SK-N-SH (cell line): ENCODE data around the gene TSPAN7. TPM values are rescaled to one million over a fixed set of nuclear protein-coding genes. Genes with fewer than 3 reads are reported as not detected.

Experiments used
- CTCF ChIA-PET: fragments of 300-600, 350-600 bp; formaldehyde crosslinking; extraction: SDS; loops from one replicate; lab custom pipeline; 2021; lab: Yijun Ruan, JAX
- POLR2A ChIA-PET: fragments of 350-600 bp; sonication (Branson Sonifier 250); formaldehyde crosslinking; extraction: SDS; loops from one replicate; lab custom pipeline; 2020; ENCODE audit warnings: antibody characterized with exemption, inconsistent platforms; lab: Yijun Ruan, JAX
- DNase-seq: peaks from one replicate; pipeline ENCODE4 v3.0.0; 2012
- H2AFZ ChIP-seq: fragments of 200-600 bp; sonication (generic); 2 replicates; pipeline ENCODE4 v1.8.1; 2016; ENCODE audit warnings: antibody characterized with exemption, mild to moderate bottlenecking, low read depth
- H3F3A ChIP-seq: fragments of 200-600 bp; sonication (generic); replicated peaks from 2 replicates; pipeline ENCODE3; 2016; ENCODE audit warnings: antibody characterized with exemption, mild to moderate bottlenecking; ENCODE audit not compliant: insufficient read depth
- H3K27ac ChIP-seq, 2 experiments: fragments of 200-500 bp in 1 of 2; fragments of 200-600 bp in 1 of 2; sonication (Bioruptor generic) in 1 of 2; sonication (generic), shearing (Covaris generic) in 1 of 2; 2 replicates each; pipeline versions ENCODE4 v1.5.1 to v1.6.1; 2014 to 2016; ENCODE audit warnings: low read depth in 2 of 2, inconsistent platforms in 1 of 2, low read length in 1 of 2, mild to moderate bottlenecking in 1 of 2, mixed read lengths in 1 of 2
- H3K27me3 ChIP-seq: fragments of 200-600 bp; sonication (generic), shearing (Covaris generic); 2 replicates; pipeline ENCODE4 v1.6.1; 2016; ENCODE audit warnings: mixed run types; ENCODE audit not compliant: insufficient read depth
- H3K36me3 ChIP-seq, 2 experiments: fragments of 200-500 bp in 1 of 2; fragments of 200-600 bp in 1 of 2; sonication (Bioruptor generic) in 1 of 2; sonication (generic) in 1 of 2; replicated peaks in 1 of 2; 2 replicates each; pipeline versions ENCODE3 to v1.5.1; 2014 to 2016; ENCODE audit warnings: low read length in 1 of 2, mild to moderate bottlenecking in 1 of 2; ENCODE audit not compliant: insufficient read depth in 2 of 2, control insufficient read depth in 1 of 2
- H3K4me1 ChIP-seq, 2 experiments: fragments of 200-500 bp in 1 of 2; fragments of 200-600 bp in 1 of 2; sonication (Bioruptor generic) in 1 of 2; sonication (generic), shearing (Covaris generic) in 1 of 2; 2 replicates each; pipeline versions ENCODE4 v1.5.1 to v1.6.1; 2014 to 2016; ENCODE audit warnings: low read depth in 1 of 2, low read length in 1 of 2, mixed run types in 1 of 2; ENCODE audit not compliant: insufficient read depth in 2 of 2, control insufficient read depth in 1 of 2
- H3K4me2 ChIP-seq: fragments of 200-600 bp; sonication (generic), shearing (Covaris generic); 2 replicates; pipeline ENCODE4 v1.6.1; 2017; ENCODE audit warnings: mixed run types
- H3K4me3 ChIP-seq, 2 experiments: fragments of 200-500 bp in 1 of 2; fragments of 200-600 bp in 1 of 2; sonication (Bioruptor generic) in 1 of 2; sonication (generic), shearing (Covaris generic) in 1 of 2; 2 replicates each; pipeline versions ENCODE4 v1.5.1 to v1.8.1; 2014 to 2016; ENCODE audit warnings: low read depth in 2 of 2, inconsistent platforms in 1 of 2, low read length in 1 of 2, mild to moderate bottlenecking in 1 of 2, mixed read lengths in 1 of 2, moderate library complexity in 1 of 2
- H3K79me2 ChIP-seq: fragments of 200-600 bp; sonication (generic); 2 replicates; pipeline ENCODE4 v1.8.1; 2017; ENCODE audit warnings: mild to moderate bottlenecking; ENCODE audit not compliant: insufficient read depth
- H3K9ac ChIP-seq: fragments of 200-600 bp; sonication (generic); 2 replicates; pipeline ENCODE4 v1.6.1; 2017; ENCODE audit warnings: mixed run types
- H3K9me2 ChIP-seq: fragments of 200-600 bp; sonication (generic); 2 replicates; pipeline ENCODE4 v1.6.1; 2017; ENCODE audit warnings: mixed run types
- H3K9me3 ChIP-seq: fragments of 200-600 bp; sonication (generic); 2 replicates; pipeline ENCODE4 v1.6.1; 2017; ENCODE audit warnings: mixed run types, mild to moderate bottlenecking, moderate library complexity
- H4K20me1 ChIP-seq: fragments of 200-600 bp; sonication (generic); 2 replicates; pipeline ENCODE4 v1.6.1; 2017; ENCODE audit warnings: mild to moderate bottlenecking, mixed run types; ENCODE audit not compliant: insufficient read depth
- CHD2 ChIP-seq: fragments of 150-350 bp; IDR thresholded peaks from 2 replicates; pipeline ENCODE4 v1.6.1; 2018; ENCODE audit warnings: low read length; ENCODE audit not compliant: partially characterized antibody
- EP300 ChIP-seq, 2 experiments: IDR thresholded peaks; 2 replicates each; pipeline versions ENCODE4 v1.4.0 to v1.6.1; 2012; ENCODE audit warnings: borderline replicate concordance in 1 of 2, low read depth in 1 of 2, low read length in 1 of 2
- EZH2phosphoT487 ChIP-seq: fragments of 200-600 bp; sonication (generic); IDR thresholded peaks from 2 replicates; pipeline ENCODE4 v1.6.1; 2017; ENCODE audit warnings: low read depth, mixed run types, mild to moderate bottlenecking, antibody characterized with exemption, moderate library complexity, borderline replicate concordance
- FOXJ3 ChIP-seq: sonication (generic); formaldehyde crosslinking; IDR thresholded peaks from 2 replicates; pipeline ENCODE4 v1.5.1; 2020; ENCODE audit warnings: mild to moderate bottlenecking, missing genetic modification reagents
- FOXM1 ChIP-seq: IDR thresholded peaks from 2 replicates; pipeline ENCODE4 v1.4.0; 2012; ENCODE audit warnings: low read depth, mild to moderate bottlenecking
- GATA2 ChIP-seq: sonication (generic); formaldehyde crosslinking; IDR thresholded peaks from 2 replicates; pipeline ENCODE4 v1.5.0; 2020; ENCODE audit warnings: mild to moderate bottlenecking, missing genetic modification reagents
- IRF3 ChIP-seq: fragments of 150-350 bp; IDR thresholded peaks from 2 replicates; pipeline ENCODE4 v1.6.1; 2016; ENCODE audit warnings: mild to moderate bottlenecking, low read depth, low read length
- JUND ChIP-seq: IDR thresholded peaks from 2 replicates; pipeline ENCODE4 v1.4.0; 2012
- MEF2A ChIP-seq: IDR thresholded peaks from 2 replicates; pipeline ENCODE4 v1.4.0; 2012; ENCODE audit warnings: low read depth, borderline replicate concordance
- POLR2AphosphoS5 ChIP-seq: IDR thresholded peaks from 2 replicates; pipeline ENCODE4 v1.6.1; 2012; ENCODE audit warnings: low read depth, low read length
- RAD21 ChIP-seq: IDR thresholded peaks from 2 replicates; pipeline ENCODE4 v1.6.1; 2012; ENCODE audit warnings: mild to moderate bottlenecking, low read length
- RCOR1 ChIP-seq: fragments of 150-350 bp; IDR thresholded peaks from 2 replicates; pipeline ENCODE4 v1.6.1; 2017; ENCODE audit warnings: antibody characterized with exemption, low read length
- REST ChIP-seq: IDR thresholded peaks from 2 replicates; pipeline ENCODE4 v1.6.1; 2012; ENCODE audit warnings: mild to moderate bottlenecking, low read depth, low read length, moderate library complexity
- RXRA ChIP-seq: IDR thresholded peaks from 2 replicates; pipeline ENCODE4 v1.4.0; 2012; ENCODE audit warnings: low read depth, mild to moderate bottlenecking, borderline replicate concordance
- SIN3A ChIP-seq: IDR thresholded peaks from 2 replicates; pipeline ENCODE4 v1.6.1; 2012; ENCODE audit warnings: low read depth, mild to moderate bottlenecking, low read length, moderate library complexity, borderline replicate concordance
- TCF12 ChIP-seq: IDR thresholded peaks from 2 replicates; pipeline ENCODE4 v1.4.0; 2012
- TEAD4 ChIP-seq: IDR thresholded peaks from 2 replicates; pipeline ENCODE4 v1.4.0; 2012; ENCODE audit warnings: mild to moderate bottlenecking, borderline replicate concordance; ENCODE audit not compliant: insufficient read depth
- USF2 ChIP-seq: fragments of 150-350 bp; IDR thresholded peaks from 2 replicates; pipeline ENCODE4 v1.6.1; 2017; ENCODE audit warnings: antibody characterized with exemption, low read length, low read depth, borderline replicate concordance
- ZBTB33 ChIP-seq: IDR thresholded peaks from 2 replicates; pipeline ENCODE4 v1.4.0; 2012; ENCODE audit warnings: low read depth, borderline replicate concordance
- WGBS: methylation state at CpG from one replicate; pipeline ENCODE4 v1.1.6; 2017; ENCODE audit warnings: low lambda C conversion rate; 5-methylcytosine and 5-hydroxymethylcytosine counted together
- polyA plus RNA-seq, 3 experiments: library from polyadenylated mRNA; depleted of rRNA; stranded (reverse); fragments of >200 nt; gene quantifications; 2 replicates each; pipeline ENCODE4 v1.2.3, GENCODE V29; 2012
- TF ChIP-seq, protein P1 (sequence below): IDR thresholded peaks from 2 replicates; pipeline ENCODE4 v1.4.0; 2012; ENCODE audit warnings: low read depth

The TSPAN7 gene
- polyA plus RNA-seq, 1 of the 3 experiments (the other 2 are of a cell fraction): 0.39 TPM

DNA sequence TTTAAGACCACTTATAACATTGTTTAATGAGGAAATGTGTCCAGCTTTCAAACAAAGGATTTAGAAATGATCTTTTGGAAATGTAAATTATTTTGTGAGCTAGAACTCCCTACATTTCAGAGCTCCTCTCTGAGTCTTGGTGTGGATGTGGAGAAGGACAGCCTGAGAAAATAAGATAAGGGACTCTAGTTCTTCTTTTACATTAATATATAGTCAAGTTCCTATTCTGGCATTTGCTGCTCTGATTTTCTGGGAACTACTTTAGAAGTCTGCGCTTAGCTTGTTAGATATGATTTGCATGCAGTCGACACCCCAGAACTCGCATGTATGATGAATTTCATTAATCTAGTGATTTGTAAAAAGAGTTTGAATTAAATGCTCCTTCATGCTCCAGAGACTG, 45.5 kb downstream of the TSPAN7 start:
- Histone ChIP-seq H3K27me3 (no peaks in the 10 kb centered on the region), H3K9ac (no peak overlapping the region), H3K9me2 (no peaks in the 10 kb centered on the region), H3K27ac (no peak overlapping the region), H2AFZ (no peak overlapping the region), H3F3A (no peaks in the 10 kb centered on the region), H3K36me3 (no peaks in the 10 kb centered on the region), H4K20me1 (no peaks in the 10 kb centered on the region), H3K4me2 (no peak overlapping the region), H3K9me3 (no peaks in the 10 kb centered on the region), H3K4me1 (no peaks in the 10 kb centered on the region), H3K79me2 (no peaks in the 10 kb centered on the region), H3K4me3 (no peak overlapping the region)
- DNase-seq: no peak
- TF ChIP-seq FOXJ3: no peak
- no peak for TF ChIP-seq POLR2AphosphoS5
- TF ChIP-seq RCOR1: no peak
- TF ChIP-seq MEF2A: no peak
- no peak for TF ChIP-seq CHD2
- TF ChIP-seq JUND: no peak
- no peak for TF ChIP-seq RAD21
- no peak for TF ChIP-seq FOXM1
- no peak for TF ChIP-seq GATA2
- TF ChIP-seq EP300 (IDR thresholded peaks at IDR 0.05; ENCODE audit: borderline replicate concordance in 1 of 2, low read depth in 1 of 2, low read length in 1 of 2): no peak
- TF ChIP-seq USF2: no peak
- no peak for TF ChIP-seq IRF3
- no peak for TF ChIP-seq TCF12
- 48% methylated on average over 3 of the region's 3 CpGs for WGBS
- CTCF ChIA-PET: no interaction called here
- POLR2A ChIA-PET: no interaction called here

DNA sequence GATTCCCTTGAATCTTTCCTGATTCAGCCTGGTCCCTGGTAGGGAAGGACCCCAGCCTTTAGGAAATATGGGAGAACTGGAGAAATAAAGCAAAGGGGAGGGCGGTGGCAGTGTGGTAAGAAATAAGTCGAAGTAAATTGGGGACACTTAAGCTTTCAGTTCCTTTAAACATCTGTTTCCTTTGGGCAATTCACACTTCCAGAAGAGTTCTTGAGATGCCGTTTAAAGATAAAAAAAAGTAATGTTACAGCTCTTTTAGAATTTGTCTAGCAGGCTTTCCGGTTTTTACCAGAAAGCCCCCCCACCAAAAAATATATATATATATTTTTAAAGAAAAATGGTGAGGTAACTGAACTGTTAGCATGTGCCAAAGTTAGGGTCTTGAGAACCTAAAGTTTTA, 46.6 kb downstream of the TSPAN7 start:
- Histone ChIP-seq H3K27me3 (no peaks in the 10 kb centered on the region), H3K36me3 (no peaks in the 10 kb centered on the region), H3K27ac (no peak overlapping the region), H4K20me1 (no peaks in the 10 kb centered on the region), H3K79me2 (no peaks in the 10 kb centered on the region), H3K9ac (no peak overlapping the region), H3K4me2 (no peak overlapping the region), H3F3A (no peaks in the 10 kb centered on the region), H3K9me2 (no peaks in the 10 kb centered on the region), H2AFZ (no peak overlapping the region), H3K4me3 (no peak overlapping the region), H3K4me1 (no peaks in the 10 kb centered on the region), H3K9me3 (no peaks in the 10 kb centered on the region)
- ChIA-PET POLR2A (no interaction called here), CTCF (no interaction called here)
- 24% methylated on average over 4 of the region's 4 CpGs for whole genome bisulfite sequencing
- no peak for DNase-seq
- TF ChIP-seq POLR2AphosphoS5: no peak
- no peak for TF ChIP-seq TEAD4
- no peak for TF ChIP-seq SIN3A
- no peak for TF ChIP-seq RXRA
- no peak for TF ChIP-seq RCOR1
- no peak for TF ChIP-seq REST
- TF ChIP-seq EP300 (IDR thresholded peaks at IDR 0.05; ENCODE audit: borderline replicate concordance in 1 of 2, low read depth in 1 of 2, low read length in 1 of 2): no peak
- TF ChIP-seq, protein P1, sequence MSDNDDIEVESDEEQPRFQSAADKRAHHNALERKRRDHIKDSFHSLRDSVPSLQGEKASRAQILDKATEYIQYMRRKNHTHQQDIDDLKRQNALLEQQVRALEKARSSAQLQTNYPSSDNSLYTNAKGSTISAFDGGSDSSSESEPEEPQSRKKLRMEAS: no peak
- TF ChIP-seq CHD2: no peak
- no peak for TF ChIP-seq ZBTB33
- no peak for TF ChIP-seq EZH2phosphoT487
- TF ChIP-seq RAD21: no peak
